ENCODE measurements around the gene OGFOD3.

- TF ChIP-seq CTCF (IDR thresholded peaks at IDR 0.05; ENCODE audit: insufficient read depth, low read length, poor library complexity, severe bottlenecking) (no peak), EZH2phosphoT487 (conservative IDR thresholded peaks at IDR 0.05; ENCODE audit: low read length) (no peak)
Measured at GRCh38 chr17:82447876-82448275, 29.5 kb upstream of the OGFOD3 start.

All from SU-DHL-6 (cell line).